Sigmoid colon (tissue), 4 donors: ENCODE results near the gene ALPK3.

Experiments used
- CTCF ChIP-seq, 4 experiments: fragments of 450-650 bp in 3 of 4; fragments of 200-600 bp in 1 of 4; IDR thresholded peaks; one replicate each; pipeline ENCODE4 v1.5.1; 2016 to 2019; ENCODE audit warnings: antibody characterized with exemption in 4 of 4, mild to moderate bottlenecking in 3 of 4, moderate library complexity in 2 of 4
- POLR2A ChIP-seq, 2 donors: fragments of 450-650 bp; IDR thresholded peaks; one replicate each; pipeline ENCODE4 v1.6.1; 2016; ENCODE audit warnings: antibody characterized with exemption in 2 of 2, mild to moderate bottlenecking in 2 of 2, moderate library complexity in 2 of 2
- POLR2AphosphoS5 ChIP-seq, 4 donors: sonication (generic); formaldehyde crosslinking; IDR thresholded peaks; one replicate each; pipeline ENCODE4 v1.6.1; 2017; ENCODE audit warnings: antibody characterized with exemption in 4 of 4

- no peak for TF ChIP-seq CTCF (IDR thresholded peaks at IDR 0.05)
- no peak for TF ChIP-seq POLR2AphosphoS5 (IDR thresholded peaks at IDR 0.05)
- no peak for TF ChIP-seq POLR2A (IDR thresholded peaks at IDR 0.05)
These were observed 5.6 kb downstream of the ALPK3 start for GRCh38 chr15:84822653-84823281.
